Measurements from ENCODE around the gene FBXW9.
A peak's percentile ranks its signal among the peaks of the same experiment; 100 is the strongest.
"Not testable (repeated sequence)": the region's sequence is repeated elsewhere in the genome, so short reads cannot be mapped to it uniquely, and the experiment has no call there.

The FBXW9 gene

DNA sequence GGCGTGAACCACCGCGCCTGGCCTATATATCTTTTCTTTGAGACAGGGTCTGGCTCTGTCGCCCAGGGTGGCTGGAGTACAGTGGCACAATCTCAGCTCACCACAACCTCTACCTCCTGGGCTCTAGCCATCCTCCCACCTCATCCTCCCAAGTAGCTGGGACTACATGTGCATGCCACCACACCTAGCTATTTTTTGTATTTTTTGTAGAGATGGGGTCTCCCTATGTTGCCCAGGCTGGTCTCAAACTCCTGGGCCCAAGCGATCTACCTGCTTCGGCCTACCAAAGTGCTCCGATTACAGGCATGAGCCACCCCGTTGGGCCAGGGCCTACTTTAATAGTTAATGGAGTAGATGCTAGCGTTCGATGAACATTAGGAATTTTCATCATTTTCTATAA lies 23.9 kb upstream of the FBXW9 start:
- Mint-ChIP-seq H3K4me1 (peaks cover 30% of the 10 kb centered on the region), H3K9me3 (no peaks in the 10 kb centered on the region), H3K36me3 (ENCODE audit: low read depth) (peaks cover 36% of the 10 kb centered on the region), H3K27me3 (ENCODE audit: low read depth, poor library complexity) (no peaks in the 10 kb centered on the region), H3K4me3 (peak overlapping the region; percentile 78), H3K27ac (peak overlapping the region; percentile 87)
- TF ChIP-seq, protein P1, sequence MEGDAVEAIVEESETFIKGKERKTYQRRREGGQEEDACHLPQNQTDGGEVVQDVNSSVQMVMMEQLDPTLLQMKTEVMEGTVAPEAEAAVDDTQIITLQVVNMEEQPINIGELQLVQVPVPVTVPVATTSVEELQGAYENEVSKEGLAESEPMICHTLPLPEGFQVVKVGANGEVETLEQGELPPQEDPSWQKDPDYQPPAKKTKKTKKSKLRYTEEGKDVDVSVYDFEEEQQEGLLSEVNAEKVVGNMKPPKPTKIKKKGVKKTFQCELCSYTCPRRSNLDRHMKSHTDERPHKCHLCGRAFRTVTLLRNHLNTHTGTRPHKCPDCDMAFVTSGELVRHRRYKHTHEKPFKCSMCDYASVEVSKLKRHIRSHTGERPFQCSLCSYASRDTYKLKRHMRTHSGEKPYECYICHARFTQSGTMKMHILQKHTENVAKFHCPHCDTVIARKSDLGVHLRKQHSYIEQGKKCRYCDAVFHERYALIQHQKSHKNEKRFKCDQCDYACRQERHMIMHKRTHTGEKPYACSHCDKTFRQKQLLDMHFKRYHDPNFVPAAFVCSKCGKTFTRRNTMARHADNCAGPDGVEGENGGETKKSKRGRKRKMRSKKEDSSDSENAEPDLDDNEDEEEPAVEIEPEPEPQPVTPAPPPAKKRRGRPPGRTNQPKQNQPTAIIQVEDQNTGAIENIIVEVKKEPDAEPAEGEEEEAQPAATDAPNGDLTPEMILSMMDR (IDR thresholded peaks at IDR 0.05), result no peak
- DNase-seq, result no peak

DNA sequence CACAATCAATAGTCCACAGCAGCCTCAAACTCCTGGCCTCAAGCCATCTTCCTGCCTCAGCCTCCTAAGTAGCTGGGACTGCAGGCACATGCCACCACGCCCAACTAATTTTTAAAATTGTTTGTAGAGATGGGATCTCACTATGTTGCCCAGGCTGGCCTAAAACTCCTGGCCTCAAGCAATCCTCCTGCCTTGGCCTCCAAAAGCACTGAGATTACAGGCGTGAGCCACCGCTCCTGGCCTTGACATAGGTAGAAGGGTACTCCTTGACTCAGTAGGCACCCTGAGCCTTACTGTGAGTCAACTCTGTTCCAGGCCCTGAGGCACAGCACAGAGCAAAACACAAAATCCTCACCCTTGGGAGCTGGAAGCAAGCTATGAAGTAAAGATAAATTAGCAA lies 19.5 kb upstream of the FBXW9 start:
- Mint-ChIP-seq H3K27ac (no peak overlapping the region), H3K36me3 (ENCODE audit: low read depth) (peaks cover 72% of the 10 kb centered on the region), H3K4me1 (peaks cover 12% of the 10 kb centered on the region), H3K4me3 (no peak overlapping the region), H3K9me3 (peaks cover 10% of the 10 kb centered on the region), H3K27me3 (ENCODE audit: low read depth, poor library complexity) (no peaks in the 10 kb centered on the region)
- no peak for DNase-seq
- TF ChIP-seq, protein P1 (IDR thresholded peaks at IDR 0.05), result no peak

DNA sequence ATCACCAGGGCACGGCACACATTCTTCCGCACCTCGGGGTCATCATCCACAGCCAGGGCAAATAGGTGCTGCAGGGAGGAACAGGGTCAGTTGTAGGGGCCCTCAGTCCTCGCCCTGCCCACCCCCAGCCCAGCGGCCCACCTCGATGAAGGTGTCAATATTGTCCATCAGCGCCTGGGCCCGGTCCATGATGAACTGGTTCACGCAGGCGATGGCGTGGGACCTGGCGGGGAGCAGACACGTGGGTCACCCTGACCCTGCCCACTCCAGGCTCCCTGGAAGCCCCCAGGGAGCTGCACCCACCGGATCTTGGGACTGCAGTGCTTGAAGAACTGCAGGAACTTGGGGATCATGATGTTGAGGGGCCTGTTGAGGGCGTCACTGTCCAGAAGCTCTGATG lies 18.7 kb upstream of the FBXW9 start:
- Mint-ChIP-seq H3K4me1 (peaks cover 5% of the 10 kb centered on the region), H3K36me3 (ENCODE audit: low read depth) (peaks cover 75% of the 10 kb centered on the region), H3K27me3 (ENCODE audit: low read depth, poor library complexity) (no peaks in the 10 kb centered on the region), H3K4me3 (no peak overlapping the region), H3K27ac (no peak overlapping the region), H3K9me3 (peaks cover 10% of the 10 kb centered on the region)
- TF ChIP-seq, protein P1 (IDR thresholded peaks at IDR 0.05), result no peak
- no peak for DNase-seq

DNA sequence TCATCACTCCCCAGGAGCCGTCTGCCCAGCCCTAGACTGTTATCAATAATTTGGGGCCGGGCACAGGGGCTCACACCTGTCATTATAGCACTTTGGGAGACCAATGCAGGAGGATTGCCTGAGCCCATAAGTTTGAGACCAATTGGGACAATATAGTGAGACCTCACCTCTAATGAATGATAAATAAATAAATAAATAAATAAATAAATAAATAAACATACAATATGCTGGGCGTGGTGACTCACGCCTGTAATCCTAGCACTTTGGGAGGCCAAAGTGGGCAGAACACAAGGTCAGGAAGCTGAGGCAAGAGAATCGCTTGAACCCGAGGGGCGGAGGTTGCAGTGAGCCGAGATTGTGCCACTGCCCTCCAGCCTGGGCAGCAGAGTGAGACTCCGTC lies 16.9 kb upstream of the FBXW9 start:
- H3K4me3 Mint-ChIP-seq; H3K4me1 Mint-ChIP-seq; H3K27ac Mint-ChIP-seq; DNase-seq; H3K27me3 Mint-ChIP-seq (ENCODE audit: low read depth, poor library complexity): not testable (repeated sequence)
- H3K9me3 Mint-ChIP-seq, result peaks cover 10% of the 10 kb centered on the region
- peaks cover 79% of the 10 kb centered on the region for H3K36me3 Mint-ChIP-seq (ENCODE audit: low read depth)

DNA sequence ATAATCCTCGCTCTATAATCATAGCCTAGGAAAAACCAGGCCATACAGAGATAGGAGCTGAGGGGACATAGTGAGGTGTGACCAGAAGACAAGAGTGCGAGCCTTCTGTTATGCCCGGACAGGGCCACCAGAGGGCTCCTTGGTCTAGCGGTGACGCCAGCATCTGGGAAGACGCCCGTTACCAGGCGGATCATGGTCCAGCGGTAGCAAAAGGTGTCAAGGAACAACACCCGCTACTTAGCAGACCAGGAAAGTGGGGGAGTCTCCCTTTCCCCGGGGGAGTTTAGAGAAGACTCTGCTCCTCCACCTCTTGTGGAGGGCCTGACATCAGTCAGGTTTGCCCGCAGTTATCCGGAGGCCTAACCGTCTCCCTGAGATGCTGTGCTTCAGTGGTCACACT lies 15.6 kb upstream of the FBXW9 start:
- not testable (repeated sequence) for H3K4me3 Mint-ChIP-seq; H3K4me1 Mint-ChIP-seq; DNase-seq; H3K27me3 Mint-ChIP-seq (ENCODE audit: low read depth, poor library complexity); H3K27ac Mint-ChIP-seq
- peaks cover 82% of the 10 kb centered on the region for H3K36me3 Mint-ChIP-seq (ENCODE audit: low read depth)
- peaks cover 10% of the 10 kb centered on the region for H3K9me3 Mint-ChIP-seq
- TF ChIP-seq, protein P1 (IDR thresholded peaks at IDR 0.05), result peak; percentile 29

DNA sequence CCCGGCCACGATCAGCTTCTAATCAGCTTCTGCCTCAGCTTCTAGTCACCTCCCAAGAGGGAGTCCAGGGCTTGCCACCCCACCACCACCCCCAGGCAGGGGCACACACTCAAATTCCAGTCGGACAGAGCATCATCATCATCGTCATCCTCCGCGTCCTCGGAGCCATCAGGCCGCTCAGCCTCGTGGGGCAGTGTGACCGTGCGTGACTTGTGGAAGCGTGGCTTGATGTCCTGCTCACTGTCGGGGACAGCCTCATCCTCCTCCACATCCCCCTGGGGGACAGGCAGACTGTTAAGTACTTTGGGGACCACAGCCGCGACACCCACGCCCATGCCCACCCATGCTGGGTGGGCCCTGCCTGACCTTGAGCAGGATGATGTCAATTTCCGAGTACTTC lies 14.8 kb upstream of the FBXW9 start:
- TF ChIP-seq, protein P1 (IDR thresholded peaks at IDR 0.05), result no peak
- Mint-ChIP-seq H3K36me3 (ENCODE audit: low read depth) (peaks cover 83% of the 10 kb centered on the region), H3K27ac (no peak overlapping the region), H3K9me3 (peaks cover 10% of the 10 kb centered on the region), H3K4me3 (no peak overlapping the region), H3K4me1 (no peaks in the 10 kb centered on the region), H3K27me3 (ENCODE audit: low read depth, poor library complexity) (no peaks in the 10 kb centered on the region)
- no peak for DNase-seq
